ENCODE measurements around the gene RNPEP. TPM values are rescaled to one million over a fixed set of nuclear protein-coding genes. Genes with fewer than 3 reads are reported as not detected.

RNPEP gene
- total and polyA plus RNA-seq, 2 experiments from 2014 or later: 32.1 to 80.3 TPM

DNA sequence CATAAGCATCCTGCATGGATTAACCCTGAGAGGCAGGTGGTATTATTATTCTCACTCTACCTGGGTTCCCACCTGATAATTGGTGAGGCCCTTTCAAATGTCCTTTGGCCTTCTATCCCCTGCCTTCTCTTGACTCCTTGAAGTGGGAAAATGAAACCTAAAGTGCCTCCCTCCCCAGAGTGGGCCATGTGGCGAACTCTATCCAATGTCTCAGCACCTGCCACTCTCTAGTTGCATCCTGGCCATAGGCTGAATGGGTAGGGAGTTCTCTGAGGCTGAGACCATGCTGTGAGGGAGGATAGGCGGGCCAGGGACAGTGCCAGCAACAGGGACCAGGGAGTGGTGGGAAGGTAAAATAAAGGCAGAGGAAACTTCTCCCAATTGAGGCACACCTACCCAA lies 63.3 kb downstream of the RNPEP start (continued):
- TF ChIP-seq, protein P1, sequence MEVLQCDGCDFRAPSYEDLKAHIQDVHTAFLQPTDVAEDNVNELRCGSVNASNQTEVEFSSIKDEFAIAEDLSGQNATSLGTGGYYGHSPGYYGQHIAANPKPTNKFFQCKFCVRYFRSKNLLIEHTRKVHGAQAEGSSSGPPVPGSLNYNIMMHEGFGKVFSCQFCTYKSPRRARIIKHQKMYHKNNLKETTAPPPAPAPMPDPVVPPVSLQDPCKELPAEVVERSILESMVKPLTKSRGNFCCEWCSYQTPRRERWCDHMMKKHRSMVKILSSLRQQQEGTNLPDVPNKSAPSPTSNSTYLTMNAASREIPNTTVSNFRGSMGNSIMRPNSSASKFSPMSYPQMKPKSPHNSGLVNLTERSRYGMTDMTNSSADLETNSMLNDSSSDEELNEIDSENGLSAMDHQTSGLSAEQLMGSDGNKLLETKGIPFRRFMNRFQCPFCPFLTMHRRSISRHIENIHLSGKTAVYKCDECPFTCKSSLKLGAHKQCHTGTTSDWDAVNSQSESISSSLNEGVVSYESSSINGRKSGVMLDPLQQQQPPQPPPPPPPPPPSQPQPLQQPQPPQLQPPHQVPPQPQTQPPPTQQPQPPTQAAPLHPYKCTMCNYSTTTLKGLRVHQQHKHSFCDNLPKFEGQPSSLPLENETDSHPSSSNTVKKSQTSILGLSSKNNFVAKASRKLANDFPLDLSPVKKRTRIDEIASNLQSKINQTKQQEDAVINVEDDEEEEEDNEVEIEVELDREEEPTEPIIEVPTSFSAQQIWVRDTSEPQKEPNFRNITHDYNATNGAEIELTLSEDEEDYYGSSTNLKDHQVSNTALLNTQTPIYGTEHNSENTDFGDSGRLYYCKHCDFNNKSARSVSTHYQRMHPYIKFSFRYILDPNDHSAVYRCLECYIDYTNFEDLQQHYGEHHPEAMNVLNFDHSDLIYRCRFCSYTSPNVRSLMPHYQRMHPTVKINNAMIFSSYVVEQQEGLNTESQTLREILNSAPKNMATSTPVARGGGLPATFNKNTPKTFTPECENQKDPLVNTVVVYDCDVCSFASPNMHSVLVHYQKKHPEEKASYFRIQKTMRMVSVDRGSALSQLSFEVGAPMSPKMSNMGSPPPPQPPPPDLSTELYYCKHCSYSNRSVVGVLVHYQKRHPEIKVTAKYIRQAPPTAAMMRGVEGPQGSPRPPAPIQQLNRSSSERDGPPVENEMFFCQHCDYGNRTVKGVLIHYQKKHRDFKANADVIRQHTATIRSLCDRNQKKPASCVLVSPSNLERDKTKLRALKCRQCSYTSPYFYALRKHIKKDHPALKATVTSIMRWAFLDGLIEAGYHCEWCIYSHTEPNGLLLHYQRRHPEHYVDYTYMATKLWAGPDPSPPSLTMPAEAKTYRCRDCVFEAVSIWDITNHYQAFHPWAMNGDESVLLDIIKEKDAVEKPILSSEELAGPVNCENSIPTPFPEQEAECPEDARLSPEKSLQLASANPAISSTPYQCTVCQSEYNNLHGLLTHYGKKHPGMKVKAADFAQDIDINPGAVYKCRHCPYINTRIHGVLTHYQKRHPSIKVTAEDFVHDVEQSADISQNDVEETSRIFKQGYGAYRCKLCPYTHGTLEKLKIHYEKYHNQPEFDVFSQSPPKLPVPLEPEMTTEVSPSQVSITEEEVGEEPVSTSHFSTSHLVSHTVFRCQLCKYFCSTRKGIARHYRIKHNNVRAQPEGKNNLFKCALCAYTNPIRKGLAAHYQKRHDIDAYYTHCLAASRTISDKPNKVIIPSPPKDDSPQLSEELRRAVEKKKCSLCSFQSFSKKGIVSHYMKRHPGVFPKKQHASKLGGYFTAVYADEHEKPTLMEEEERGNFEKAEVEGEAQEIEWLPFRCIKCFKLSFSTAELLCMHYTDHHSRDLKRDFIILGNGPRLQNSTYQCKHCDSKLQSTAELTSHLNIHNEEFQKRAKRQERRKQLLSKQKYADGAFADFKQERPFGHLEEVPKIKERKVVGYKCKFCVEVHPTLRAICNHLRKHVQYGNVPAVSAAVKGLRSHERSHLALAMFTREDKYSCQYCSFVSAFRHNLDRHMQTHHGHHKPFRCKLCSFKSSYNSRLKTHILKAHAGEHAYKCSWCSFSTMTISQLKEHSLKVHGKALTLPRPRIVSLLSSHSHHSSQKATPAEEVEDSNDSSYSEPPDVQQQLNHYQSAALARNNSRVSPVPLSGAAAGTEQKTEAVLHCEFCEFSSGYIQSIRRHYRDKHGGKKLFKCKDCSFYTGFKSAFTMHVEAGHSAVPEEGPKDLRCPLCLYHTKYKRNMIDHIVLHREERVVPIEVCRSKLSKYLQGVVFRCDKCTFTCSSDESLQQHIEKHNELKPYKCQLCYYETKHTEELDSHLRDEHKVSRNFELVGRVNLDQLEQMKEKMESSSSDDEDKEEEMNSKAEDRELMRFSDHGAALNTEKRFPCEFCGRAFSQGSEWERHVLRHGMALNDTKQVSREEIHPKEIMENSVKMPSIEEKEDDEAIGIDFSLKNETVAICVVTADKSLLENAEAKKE (CRISPR knock-in tag; IDR thresholded peaks at IDR 0.05): no peak
- TF ChIP-seq, protein P2, sequence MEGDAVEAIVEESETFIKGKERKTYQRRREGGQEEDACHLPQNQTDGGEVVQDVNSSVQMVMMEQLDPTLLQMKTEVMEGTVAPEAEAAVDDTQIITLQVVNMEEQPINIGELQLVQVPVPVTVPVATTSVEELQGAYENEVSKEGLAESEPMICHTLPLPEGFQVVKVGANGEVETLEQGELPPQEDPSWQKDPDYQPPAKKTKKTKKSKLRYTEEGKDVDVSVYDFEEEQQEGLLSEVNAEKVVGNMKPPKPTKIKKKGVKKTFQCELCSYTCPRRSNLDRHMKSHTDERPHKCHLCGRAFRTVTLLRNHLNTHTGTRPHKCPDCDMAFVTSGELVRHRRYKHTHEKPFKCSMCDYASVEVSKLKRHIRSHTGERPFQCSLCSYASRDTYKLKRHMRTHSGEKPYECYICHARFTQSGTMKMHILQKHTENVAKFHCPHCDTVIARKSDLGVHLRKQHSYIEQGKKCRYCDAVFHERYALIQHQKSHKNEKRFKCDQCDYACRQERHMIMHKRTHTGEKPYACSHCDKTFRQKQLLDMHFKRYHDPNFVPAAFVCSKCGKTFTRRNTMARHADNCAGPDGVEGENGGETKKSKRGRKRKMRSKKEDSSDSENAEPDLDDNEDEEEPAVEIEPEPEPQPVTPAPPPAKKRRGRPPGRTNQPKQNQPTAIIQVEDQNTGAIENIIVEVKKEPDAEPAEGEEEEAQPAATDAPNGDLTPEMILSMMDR (conservative IDR thresholded peaks at IDR 0.05; ENCODE audit: low read depth in 2 of 2): no peak
- TF ChIP-seq NANOG (IDR thresholded peaks at IDR 0.05; ENCODE audit: borderline replicate concordance): no peak
- TF ChIP-seq CREB1 (CRISPR knock-in tag; IDR thresholded peaks at IDR 0.05; ENCODE audit: low read depth): no peak
- TF ChIP-seq ZNF331 (CRISPR knock-in tag; IDR thresholded peaks at IDR 0.05; ENCODE audit: low read depth): no peak
- no peak for TF ChIP-seq STAT1 (IDR thresholded peaks at IDR 0.05; ENCODE audit: unreplicated experiment)
- TF ChIP-seq, protein P3, sequence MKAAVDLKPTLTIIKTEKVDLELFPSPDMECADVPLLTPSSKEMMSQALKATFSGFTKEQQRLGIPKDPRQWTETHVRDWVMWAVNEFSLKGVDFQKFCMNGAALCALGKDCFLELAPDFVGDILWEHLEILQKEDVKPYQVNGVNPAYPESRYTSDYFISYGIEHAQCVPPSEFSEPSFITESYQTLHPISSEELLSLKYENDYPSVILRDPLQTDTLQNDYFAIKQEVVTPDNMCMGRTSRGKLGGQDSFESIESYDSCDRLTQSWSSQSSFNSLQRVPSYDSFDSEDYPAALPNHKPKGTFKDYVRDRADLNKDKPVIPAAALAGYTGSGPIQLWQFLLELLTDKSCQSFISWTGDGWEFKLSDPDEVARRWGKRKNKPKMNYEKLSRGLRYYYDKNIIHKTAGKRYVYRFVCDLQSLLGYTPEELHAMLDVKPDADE (IDR thresholded peaks at IDR 0.05): no peak
- no peak for TF ChIP-seq ZNF114 (CRISPR knock-in tag; IDR thresholded peaks at IDR 0.05)
- TF ChIP-seq, protein P4, sequence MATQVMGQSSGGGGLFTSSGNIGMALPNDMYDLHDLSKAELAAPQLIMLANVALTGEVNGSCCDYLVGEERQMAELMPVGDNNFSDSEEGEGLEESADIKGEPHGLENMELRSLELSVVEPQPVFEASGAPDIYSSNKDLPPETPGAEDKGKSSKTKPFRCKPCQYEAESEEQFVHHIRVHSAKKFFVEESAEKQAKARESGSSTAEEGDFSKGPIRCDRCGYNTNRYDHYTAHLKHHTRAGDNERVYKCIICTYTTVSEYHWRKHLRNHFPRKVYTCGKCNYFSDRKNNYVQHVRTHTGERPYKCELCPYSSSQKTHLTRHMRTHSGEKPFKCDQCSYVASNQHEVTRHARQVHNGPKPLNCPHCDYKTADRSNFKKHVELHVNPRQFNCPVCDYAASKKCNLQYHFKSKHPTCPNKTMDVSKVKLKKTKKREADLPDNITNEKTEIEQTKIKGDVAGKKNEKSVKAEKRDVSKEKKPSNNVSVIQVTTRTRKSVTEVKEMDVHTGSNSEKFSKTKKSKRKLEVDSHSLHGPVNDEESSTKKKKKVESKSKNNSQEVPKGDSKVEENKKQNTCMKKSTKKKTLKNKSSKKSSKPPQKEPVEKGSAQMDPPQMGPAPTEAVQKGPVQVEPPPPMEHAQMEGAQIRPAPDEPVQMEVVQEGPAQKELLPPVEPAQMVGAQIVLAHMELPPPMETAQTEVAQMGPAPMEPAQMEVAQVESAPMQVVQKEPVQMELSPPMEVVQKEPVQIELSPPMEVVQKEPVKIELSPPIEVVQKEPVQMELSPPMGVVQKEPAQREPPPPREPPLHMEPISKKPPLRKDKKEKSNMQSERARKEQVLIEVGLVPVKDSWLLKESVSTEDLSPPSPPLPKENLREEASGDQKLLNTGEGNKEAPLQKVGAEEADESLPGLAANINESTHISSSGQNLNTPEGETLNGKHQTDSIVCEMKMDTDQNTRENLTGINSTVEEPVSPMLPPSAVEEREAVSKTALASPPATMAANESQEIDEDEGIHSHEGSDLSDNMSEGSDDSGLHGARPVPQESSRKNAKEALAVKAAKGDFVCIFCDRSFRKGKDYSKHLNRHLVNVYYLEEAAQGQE (IDR thresholded peaks at IDR 0.05; ENCODE audit: unreplicated experiment): no peak

All from GM23338 (cell line).